Activated CD8-positive, alpha-beta memory T cell treated with anti-CD3 and anti-CD28 coated beads, Interleukin-2, amount 50 U/mL, for 48 hours (primary cell): Measurements from ENCODE around the gene WDR64.
"Not testable (repeated sequence)": the region's sequence is repeated elsewhere in the genome, so short reads cannot be mapped to it uniquely, and the experiment has no call there.

ENCODE experiments used
- DNase-seq: peaks from one replicate; pipeline ENCODE4 v3.0.0-alpha.2; 2020

The WDR64 gene

DNA sequence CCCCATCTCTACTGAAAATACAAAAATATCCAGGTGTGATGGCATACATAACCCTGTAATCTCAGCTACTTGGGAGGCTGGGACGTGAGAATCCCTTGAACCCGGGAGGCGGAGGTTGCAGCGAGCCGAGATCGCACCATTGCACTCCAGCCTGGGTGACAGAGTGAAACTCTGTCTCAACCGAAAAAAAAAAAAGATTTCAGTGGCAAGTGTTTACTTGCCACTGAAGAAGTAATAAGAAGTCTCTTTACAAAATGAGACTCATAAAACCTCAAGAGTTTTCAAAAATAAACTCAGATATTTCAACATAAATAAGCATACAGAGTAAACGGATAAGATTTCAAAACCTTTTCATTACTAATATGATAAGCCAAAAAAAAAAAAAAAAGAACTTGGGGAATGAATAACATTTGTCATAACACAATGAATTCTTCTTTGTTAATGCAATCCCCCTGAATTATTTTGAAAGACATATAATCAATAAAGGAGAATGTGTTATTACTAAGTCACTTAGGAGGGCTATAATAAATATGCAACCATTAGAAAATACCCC is 161.8 kb downstream of the WDR64 start:
- no peak for DNase-seq

DNA sequence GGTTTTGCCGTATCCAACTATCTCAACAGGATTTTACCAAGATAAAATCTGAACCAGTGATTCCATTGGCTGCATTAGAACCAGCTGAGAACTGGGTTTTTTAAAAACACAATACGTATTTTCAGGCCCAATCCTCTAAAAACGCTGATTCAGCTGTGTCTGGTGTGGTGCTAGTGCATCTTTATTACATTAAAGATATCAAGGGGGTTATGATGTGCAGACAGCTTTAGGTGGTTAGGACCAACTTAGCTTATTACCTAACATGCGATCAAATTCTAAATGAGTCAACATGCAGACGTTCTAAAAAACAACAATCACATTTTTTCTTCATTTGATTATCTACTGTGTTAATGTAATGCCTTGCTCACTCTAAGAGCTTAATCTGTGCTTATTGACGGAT is 163.9 kb downstream of the WDR64 start:
- no peak for DNase-seq

DNA sequence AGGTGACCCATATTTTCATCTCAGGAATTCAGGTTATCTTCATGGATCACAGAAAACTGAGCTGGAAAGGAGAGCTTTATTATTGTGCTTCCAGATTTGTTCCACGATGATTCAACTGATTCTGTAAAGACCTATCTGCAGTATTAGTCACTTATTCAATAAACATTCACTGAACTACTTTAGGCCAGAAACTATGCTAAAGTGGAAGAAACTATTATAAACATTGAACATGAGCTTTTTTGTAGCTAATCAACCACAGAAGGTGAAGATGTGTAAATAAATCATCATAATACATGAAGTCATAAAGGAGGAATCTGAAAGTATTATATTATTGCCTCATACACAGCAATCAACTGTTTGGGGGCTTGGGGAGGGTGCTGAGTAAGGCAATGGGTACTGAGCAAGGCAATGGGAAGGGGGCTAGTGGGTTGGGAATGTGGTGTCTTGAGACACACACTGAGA is 165.3 kb downstream of the WDR64 start:
- DNase-seq, result no peak

DNA sequence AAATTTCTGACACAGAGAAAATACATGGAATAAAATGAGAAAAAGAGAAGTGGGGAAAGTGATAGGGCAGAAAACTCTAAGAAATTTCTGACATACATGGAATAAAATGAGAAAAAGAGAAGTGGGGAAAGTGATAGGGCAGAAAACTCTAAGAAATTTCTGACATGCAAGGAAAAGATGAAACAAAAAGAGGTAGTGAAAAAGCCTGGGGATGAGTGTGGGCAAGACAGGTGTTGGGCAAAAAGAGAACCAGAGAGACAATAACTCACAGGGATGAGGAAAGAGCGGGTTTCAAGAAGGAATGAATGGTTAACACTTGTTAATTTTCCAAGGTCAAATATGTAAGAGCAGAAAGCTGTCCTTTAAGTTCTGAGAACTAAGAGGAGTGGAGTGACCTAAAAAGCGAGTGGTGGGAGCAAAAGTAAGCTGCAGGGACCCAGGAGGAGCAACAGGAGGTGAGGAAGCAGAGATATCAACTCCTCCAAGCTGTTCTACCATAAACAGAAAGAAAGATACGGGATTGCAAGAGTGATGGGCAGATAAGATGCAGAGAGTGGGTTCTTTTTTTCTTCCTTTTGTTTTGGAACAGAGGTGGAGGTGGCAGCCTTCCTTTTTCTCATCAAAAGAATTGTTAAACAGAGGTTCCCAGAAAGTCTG is 166.0 kb downstream of the WDR64 start:
- no peak for DNase-seq

DNA sequence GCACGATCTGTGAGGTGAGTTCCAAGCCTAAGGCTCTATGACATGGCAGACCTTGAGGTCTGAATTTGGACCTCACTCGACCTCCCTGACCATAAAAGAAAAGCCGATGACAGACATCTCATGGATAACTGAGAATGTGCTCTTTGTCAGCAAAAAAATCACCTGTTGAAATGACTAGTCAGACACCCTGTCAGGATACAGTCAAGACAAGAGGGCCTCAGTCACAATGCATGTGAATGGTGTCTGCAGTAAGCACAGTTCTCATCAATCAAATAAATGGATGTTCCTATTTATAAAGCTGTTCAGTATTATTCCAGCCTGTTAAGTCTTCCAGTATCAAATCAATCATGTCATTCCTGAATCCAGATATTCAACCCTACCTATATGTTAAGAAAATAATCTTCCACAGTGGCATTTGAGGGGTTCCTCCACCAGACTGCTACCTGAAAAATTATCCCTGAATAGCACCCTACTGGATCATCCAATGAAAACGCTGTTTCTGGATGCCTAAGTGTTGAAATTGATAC is 167.3 kb downstream of the WDR64 start:
- DNase-seq, result no peak

DNA sequence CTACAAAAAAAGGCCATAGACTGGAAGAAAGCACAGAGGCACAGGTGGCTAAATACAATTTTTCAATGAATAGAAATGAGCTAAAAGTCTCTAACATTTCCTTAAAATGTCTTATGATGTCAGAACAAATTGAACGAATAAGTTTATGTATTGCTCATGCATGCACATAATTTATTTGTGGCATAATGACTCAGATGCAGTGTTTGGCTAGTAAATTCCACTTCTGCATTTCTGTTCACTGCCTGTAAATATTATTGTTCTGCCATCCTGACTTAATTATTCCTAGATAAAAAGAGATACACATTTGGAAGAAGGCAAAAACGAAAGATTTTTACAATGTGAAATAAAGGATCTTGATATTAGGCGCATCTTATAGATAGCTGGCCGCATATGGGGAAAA is 169.3 kb downstream of the WDR64 start:
- no peak for DNase-seq

DNA sequence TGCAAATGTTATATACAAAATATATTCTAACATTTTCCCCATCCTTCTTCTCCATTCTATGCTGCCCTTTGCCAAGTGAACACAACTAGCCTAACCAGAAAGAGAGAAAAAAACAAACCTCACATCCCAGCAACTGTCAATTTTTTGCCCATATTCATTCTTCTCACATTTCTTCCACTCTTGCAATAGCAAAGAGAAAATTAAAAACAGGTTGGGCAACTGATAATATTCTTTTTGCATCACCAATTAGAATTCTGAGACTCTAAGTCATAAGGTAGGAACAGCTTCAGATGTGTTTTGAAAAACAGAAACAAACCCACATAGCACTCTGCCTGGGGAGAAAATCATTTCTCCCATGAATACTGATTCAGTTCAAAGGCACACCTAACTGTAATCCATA is 170.8 kb downstream of the WDR64 start:
- no peak for DNase-seq

DNA sequence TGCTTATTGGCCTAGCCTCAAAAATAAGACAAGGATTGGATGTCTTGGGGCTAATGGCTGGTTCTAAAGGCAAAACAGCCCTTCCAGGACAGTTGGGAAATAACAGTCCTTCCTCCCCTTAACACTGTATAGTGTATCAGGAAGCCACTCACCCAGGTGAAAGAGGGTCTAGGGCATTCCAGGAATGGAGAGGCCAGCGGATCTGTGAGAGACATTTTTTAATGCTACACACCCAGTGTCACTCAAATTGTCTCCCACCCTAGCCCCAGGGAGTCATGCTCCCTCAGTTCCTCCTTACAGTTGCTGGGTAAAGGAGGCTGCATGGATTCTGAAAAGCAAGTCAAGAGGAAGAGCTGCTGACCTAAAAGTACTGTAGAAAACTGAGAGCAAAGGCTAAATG is 171.8 kb downstream of the WDR64 start:
- no peak for DNase-seq

DNA sequence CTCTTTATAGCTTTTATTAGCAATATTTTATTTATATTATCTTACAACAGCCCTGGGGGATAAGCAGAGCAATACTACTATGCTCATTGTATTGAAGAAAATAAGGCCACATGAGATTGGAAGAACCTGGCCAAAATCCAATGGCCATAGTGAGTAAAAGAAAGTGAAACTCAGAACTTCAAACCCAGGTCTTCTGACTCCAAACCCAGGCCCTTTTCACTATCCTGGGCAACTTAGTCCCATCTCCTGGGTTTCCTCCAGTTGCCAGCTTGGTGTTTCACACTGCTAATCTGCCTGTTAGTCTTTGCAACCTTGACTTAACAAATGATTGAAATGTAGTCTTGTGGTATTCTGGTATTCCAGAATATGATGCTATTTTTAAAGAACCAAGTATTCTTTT is 173.5 kb downstream of the WDR64 start:
- DNase-seq, result no peak

DNA sequence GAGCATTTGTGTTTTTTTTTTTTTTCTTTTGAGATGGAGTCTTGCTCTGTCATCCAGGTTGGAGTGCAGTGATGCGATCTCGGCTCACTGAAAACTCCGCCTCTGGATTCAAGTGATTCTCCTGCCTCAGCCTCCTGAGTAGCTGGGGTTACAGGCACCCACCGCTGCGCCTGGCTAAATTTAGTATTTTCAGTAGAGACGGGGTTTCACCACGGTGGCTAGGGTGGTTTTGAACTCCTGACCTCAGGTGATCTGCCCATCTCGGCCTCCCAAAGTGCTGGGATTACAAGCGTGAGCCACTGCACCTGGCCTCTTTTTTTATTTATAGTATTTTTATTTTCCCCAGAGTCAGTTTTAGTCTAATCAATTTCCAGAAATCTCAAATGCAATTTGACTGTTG is 174.5 kb downstream of the WDR64 start:
- DNase-seq, result not testable (repeated sequence)

DNA sequence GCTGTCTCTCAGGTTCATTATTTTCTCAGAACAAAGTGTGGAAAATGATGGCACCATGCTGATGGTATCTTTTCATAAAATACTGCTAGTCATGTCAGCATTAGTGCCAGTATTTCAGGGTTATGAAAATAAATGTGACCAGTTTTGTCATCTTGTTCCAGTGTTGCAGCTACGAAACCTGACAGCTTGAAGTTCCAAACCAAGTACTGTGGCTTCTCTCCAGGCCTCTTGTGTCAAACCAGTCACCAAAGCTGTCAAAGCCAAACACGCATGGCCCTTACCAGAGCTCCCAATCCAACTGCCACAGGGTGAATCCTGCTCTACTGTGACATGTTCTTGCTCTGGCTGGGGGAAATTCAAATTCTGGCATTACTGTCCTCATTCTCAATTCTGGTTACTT is 175.2 kb downstream of the WDR64 start:
- DNase-seq, result no peak

DNA sequence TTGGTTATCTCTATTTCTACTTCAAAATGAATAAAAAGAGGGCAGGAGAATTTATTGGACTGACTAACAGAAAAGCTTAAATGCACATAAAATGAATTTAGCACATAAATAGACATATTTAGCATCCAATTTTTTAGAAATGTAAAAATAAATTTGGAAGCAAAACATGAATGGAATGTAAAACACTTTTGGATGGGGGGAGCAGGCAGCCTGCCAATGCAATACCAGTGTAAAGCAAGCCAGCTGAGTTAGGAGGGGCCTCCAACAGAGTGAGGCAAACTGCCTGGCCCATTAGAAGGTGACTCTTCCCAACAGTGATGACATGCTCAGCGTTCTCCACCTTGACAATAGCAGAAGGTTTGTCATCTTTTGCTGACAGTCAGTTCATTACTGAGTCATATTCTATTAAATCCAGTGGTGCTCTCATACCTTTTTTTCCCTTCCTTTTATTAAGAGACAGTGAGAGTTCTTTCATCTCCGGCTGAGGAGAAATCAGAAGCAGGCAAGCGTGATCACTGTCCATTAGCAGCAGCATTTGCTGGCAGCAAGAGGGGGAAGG is 176.5 kb downstream of the WDR64 start:
- no peak for DNase-seq

DNA sequence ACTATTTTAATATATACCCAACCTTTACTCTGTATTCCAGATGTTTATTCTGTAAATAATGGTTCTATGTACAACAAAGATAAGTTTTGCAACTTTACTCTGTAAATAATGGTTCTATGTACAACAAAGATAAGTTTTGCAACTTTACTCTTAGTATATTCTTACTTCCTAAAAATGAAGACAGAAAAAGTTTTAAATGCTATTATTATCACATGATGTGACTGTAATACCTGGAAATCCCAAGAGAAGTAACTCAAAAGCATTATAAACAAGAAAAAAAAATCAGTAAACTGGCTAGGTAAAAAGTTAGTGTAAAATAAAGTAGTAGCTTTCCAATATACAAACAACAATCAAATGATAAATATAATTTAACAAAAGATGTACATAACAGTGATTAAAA is 177.4 kb downstream of the WDR64 start:
- DNase-seq, result no peak

DNA sequence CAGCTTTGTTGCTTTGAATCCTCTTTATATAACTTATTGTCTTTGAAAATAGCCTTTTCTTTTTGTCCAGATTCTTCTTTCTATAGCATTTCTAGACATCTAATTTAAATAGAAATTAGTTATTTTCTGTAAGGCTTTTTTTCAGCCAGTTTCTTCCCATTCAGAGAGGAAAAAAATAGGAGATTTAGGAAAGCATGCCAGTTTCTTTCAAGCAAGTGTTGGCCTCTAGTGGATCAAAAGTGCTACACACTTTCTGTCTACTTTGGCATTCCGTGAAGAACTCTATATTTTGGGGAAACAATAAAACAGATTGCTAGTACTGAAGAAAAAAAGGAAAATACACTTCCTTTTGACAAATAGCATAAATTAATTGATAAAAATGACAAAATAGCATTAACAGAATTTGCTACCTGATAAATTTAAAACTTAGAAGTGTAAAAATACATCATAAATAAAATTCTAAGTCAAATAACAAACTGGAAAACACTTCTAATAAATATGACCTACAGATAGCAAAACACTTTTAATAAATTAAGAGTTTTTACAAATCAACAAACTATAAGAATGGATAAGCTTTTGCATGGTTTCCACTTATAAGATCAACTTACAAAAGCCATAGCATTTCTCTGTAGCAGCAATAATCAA is 182.8 kb downstream of the WDR64 start:
- DNase-seq, result no peak

DNA sequence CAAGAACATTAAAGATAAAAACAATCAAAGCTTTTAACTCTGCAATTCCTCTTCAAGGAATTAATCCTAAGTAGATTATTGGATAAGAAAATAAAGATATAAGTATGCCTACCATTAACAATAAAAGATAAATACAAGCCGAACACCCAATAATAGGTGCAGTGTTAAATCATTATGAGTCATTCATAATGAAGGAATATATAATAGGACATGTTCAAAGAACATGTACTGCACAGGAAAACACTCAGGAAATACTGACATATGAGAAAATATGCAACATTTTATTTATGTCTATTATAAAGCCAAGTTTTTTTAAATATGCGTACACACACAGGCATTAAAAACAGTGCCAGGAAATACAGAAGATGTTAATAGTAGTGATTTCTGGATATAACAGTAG is 184.9 kb downstream of the WDR64 start:
- no peak for DNase-seq

DNA sequence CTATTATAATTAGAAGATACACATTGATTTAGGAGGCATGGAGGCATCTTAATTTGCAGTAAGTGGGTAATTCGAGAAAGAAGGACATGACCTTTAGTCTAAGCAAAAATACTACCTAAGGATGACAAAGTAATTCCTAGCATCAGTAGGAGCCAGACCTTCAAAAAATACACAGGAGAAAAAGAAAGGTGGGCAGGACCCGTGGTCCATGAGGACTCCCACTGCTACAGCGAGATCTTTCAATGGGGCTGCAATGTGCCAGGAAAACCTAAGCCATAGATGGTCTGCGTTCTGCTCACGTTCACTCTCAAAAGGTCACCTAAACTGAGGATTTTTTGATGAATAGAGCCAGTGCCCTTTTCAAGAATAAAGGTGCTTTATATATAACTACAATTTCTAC is 185.3 kb downstream of the WDR64 start:
- DNase-seq, result no peak

DNA sequence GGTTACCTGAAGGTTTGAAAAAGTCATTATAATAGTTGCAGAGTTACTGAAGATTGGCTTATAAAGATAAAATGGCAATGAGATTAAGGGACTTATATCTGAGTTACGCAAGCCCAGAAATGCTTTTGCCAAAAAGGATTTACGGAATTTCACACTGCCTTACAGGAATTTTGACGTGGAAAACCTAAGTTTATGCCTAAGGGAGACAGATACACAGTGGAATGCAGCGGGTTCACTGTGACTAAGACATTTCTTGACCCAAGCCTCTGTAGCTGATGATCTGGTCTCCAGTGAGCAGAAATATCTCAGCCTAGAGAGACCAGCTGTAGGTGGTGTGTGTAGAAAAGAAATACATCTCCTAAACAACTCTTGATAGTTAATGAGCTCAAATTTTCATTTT is 185.8 kb downstream of the WDR64 start:
- no peak for DNase-seq

DNA sequence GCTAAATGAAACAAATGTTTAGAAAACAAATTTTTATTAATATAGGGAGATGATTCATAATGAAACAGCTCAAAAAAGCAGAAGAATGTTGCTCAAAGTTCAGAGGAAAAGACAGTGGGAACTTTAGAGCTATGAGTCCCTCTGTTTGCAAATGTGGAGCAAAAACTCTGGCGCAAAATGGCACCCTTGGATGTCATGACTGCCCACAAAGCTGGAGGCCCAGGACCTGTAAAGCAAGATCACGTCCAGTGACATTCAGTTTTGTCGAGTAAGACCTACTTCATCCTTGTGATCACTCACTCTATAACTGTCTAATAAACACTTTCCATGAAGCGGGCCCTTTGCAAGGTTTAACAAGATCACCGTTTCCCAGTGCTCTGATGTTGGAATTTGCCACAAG is 186.8 kb downstream of the WDR64 start:
- no peak for DNase-seq

DNA sequence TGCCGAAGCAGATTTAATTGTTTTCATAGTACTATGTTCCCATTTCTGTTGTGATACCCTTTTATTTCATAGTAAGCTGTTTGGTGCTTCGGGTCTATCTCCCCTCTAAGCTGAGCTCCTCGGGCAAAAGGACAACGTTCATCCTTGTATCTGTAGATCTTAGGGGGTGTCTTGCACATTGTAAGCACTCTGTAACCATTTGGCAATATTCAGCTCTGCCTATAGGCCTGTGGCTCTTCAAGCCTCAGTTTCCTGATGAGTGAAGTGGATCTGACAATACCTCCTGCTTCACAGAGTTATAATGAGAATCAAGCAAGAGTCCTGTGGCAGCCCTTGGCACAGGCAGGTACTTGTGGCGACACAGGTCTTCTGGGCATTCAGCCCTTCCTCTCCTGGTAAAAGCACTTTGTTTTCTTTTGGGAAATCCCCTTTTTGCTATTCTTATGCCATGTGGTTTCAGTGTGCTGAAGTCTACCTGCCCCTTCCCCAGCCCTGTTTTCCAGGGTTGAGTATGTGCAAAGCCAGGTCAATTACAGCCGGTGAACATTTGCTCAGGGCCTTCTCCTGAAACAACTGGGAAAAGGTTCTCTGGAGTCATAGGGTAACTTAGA is 187.4 kb downstream of the WDR64 start:
- no peak for DNase-seq

DNA sequence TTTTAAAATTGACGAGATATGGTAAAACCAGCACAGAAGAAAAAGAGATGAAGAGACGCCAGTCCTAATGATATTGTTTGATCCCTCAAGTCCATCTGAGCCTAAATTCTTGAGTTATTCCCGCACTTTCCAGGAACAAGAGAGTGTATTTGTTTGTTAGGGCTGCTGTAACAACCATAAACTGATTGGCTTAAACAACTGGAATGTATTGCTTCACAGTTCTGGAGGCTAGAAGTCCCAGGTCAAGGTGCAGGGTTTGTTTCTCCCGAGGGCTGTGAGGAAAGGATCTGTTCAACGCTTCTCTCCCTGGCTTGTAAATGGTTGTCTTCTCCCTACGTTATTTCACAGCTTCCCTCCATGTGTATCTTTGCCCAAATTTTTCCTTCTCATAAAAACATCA is 188.1 kb downstream of the WDR64 start:
- no peak for DNase-seq

DNA sequence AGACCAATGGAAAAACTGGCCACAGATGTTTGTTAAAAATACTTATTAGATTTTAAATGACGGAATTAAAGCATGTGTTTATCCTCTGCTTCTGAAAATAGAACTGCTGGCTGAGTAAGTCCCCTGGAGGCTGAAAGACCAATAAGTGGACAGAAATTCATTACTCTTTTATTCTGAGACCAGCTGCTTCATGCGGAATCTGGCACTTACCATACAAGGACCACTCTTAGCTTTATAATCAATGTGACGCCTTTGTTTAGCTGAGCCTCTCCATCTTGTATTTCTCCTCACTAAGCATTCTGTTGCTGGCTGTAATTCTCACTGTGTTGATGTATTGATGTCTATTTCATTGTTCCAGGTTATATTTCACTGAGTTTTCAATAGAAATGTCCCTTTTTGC is 189.6 kb downstream of the WDR64 start:
- no peak for DNase-seq

DNA sequence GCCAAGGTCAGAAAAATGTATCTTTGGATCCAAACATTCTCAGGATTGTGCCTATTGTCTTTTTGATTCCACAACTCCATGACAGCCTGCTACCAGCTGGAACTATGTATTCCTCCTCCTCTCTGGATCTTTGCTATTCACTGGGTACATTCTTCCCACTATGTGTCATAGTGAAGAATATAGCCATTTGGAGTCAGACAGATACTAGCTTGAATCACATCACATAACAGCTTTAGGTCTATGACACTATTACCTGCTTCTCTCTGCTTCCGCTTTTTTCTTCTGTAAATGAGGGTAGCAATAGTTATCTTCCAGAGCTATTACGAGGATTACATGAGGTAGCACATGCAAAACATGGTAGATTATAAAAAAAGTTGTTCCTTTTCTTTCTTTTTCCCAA is 190.5 kb downstream of the WDR64 start:
- DNase-seq, result no peak

DNA sequence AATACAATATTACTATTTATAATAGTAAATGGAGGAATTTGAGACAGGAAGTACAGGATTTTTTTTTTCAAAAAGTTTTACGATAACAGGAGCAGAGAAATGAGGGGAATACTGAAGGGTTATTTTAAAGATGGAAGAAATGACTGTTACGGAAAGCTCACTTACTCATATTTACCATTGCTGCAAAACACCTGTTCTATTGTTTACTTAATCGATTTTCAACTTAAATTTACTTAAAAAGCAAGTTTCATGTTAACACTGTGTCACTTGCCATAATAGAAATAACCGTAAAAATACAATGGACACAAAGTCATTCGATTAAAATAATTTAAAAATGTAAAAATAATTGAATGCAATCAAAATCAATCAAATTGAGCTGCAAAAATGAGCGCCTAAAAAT is 192.5 kb downstream of the WDR64 start:
- no peak for DNase-seq

DNA sequence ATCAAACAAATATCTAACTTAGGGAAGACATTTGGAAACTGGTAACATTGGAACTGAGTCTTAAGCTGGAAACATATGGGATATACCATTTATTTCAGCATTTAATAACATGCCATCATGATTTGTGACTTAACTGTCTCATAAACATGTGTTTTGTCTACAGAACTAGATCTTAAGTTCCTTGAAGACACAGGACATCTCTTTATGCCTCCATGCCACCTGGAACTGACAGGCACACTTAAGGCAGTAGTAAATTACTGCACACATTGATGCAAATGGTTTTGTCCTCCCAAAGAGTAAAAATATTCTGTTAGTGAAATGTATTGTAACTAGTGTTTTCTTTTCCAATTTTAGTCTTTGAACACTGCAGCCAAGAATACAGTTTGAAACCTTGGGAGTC is 194.3 kb downstream of the WDR64 start:
- DNase-seq, result no peak
